Epithelial cell of proximal tubule (primary cell): ENCODE results near the gene RAVER2. TPM values are rescaled to one million over a fixed set of nuclear protein-coding genes. Genes with fewer than 3 reads are reported as not detected.
"Not testable (repeated sequence)": the region's sequence is repeated elsewhere in the genome, so short reads cannot be mapped to it uniquely, and the experiment has no call there.

Experiments used
- DNase-seq: peaks from one replicate; pipeline ENCODE4 v3.0.0-alpha.2; 2011; ENCODE audit warnings: low read depth
- H3K4me3 ChIP-seq: 2 replicates; pipeline ENCODE4 v1.5.1; 2011; ENCODE audit warnings: low read depth, mild to moderate bottlenecking, low read length
- CTCF ChIP-seq: conservative IDR thresholded peaks from 2 replicates; pipeline ENCODE4 v1.5.1; 2012; ENCODE audit warnings: low read depth, mild to moderate bottlenecking, low read length
- total RNA-seq: library from RNA; depleted of rRNA; stranded (reverse); fragments of >200 nt; gene quantifications from 2 replicates; pipeline ENCODE4 v1.2.3, GENCODE V29; 2015

Gene RAVER2
- total RNA-seq, 1 donor from 2014 or later: 6.9 TPM

- no peak for TF ChIP-seq CTCF
- no peak for DNase-seq
- no peak overlapping the region for H3K4me3 ChIP-seq
These were observed 66.3 kb downstream of the RAVER2 start for GRCh38 chr1:64811131-64811530.

GRCh38 chr1:64814427-64814826, 69.6 kb downstream of the RAVER2 start:
- no peak for TF ChIP-seq CTCF
- H3K4me3 ChIP-seq: no peak overlapping the region
- DNase-seq: no peak

- not testable (repeated sequence) for DNase-seq, H3K4me3 ChIP-seq
These were observed 72.5 kb downstream of the RAVER2 start for GRCh38 chr1:64817364-64817763.

- not testable (repeated sequence) for H3K4me3 ChIP-seq, DNase-seq
These were observed 75.7 kb downstream of the RAVER2 start for GRCh38 chr1:64820572-64820971.

GRCh38 chr1:64822621-64823020, 77.7 kb downstream of the RAVER2 start:
- no peak overlapping the region for H3K4me3 ChIP-seq
- no peak for TF ChIP-seq CTCF
- no peak for DNase-seq

GRCh38 chr1:64823691-64824476, 79.0 kb downstream of the RAVER2 start:
- no peak overlapping the region for H3K4me3 ChIP-seq
- peak; percentile 82 for TF ChIP-seq CTCF
- DNase-seq: peak; percentile 12

GRCh38 chr1:64826991-64827390, 82.1 kb downstream of the RAVER2 start:
- no peak for TF ChIP-seq CTCF
- no peak overlapping the region for H3K4me3 ChIP-seq
- no peak for DNase-seq

- DNase-seq: no peak
- no peak for TF ChIP-seq CTCF
- no peak overlapping the region for H3K4me3 ChIP-seq
These were observed 84.0 kb downstream of the RAVER2 start for GRCh38 chr1:64828829-64829228.
